Ascending aorta (tissue), 2 donors: ENCODE data around the gene CNPY2. TPM values are rescaled to one million over a fixed set of nuclear protein-coding genes. Genes with fewer than 3 reads are reported as not detected.
"Not testable (repeated sequence)": the region's sequence is repeated elsewhere in the genome, so short reads cannot be mapped to it uniquely, and the experiment has no call there.

Source experiments
- DNase-seq, 2 donors: peaks; one replicate each; pipeline ENCODE4 v3.0.0-alpha.2; 2019; ENCODE audit warnings: low spot score in 2 of 2
- H3K27ac ChIP-seq, 2 donors: fragments of 200-600 bp; sonication (generic); one replicate each; pipeline ENCODE4 v1.5.1; 2016 to 2017; ENCODE audit warnings: mild to moderate bottlenecking in 1 of 2
- H3K27me3 ChIP-seq: fragments of 200-600 bp; sonication (generic); one replicate; pipeline ENCODE4 v1.5.1; 2017
- H3K36me3 ChIP-seq, 2 donors: fragments of 200-600 bp; sonication (generic); one replicate each; pipeline ENCODE4 v1.5.1; 2016
- H3K4me1 ChIP-seq, 2 donors: fragments of 200-600 bp; sonication (generic); one replicate each; pipeline ENCODE4 v1.5.1; 2016 to 2017; ENCODE audit warnings: mild to moderate bottlenecking in 1 of 2
- H3K4me3 ChIP-seq, 2 donors: fragments of 200-600 bp; sonication (generic); one replicate each; pipeline ENCODE4 v1.5.1; 2016 to 2017; ENCODE audit warnings: mild to moderate bottlenecking in 1 of 2
- H3K9me3 ChIP-seq, 2 donors: fragments of 200-600 bp; sonication (generic); one replicate each; pipeline ENCODE4 v1.5.1; 2016
- CTCF ChIP-seq, 3 experiments: fragments of 200-600 bp in 2 of 3; fragments of 450-650 bp in 1 of 3; sonication (generic) in 2 of 3; IDR thresholded peaks; one replicate each; pipeline ENCODE4 v1.5.1; 2016 to 2019; ENCODE audit warnings: antibody characterized with exemption in 3 of 3, mild to moderate bottlenecking in 1 of 3, moderate library complexity in 1 of 3
- intact Hi-C: fragments of 100-400 bp; cut with DNase I; formaldehyde crosslinking; loops from one replicate; pipeline ENCODE4 v1.15.1; 2023
- total RNA-seq: library from RNA; depleted of rRNA; stranded (reverse); fragments of >200 nt; gene quantifications from one replicate; pipeline ENCODE4 v1.1.0, GENCODE V29; 2016

CNPY2 gene
- total RNA-seq, 1 donor from 2014 or later, result 34.6 TPM

GRCh38 chr12:56282579-56282978, 33.2 kb downstream of the CNPY2 start:
- TF ChIP-seq CTCF (IDR thresholded peaks at IDR 0.05), result no peak
- no peaks in the 10 kb centered on the region for H3K27me3 ChIP-seq
- H3K27ac ChIP-seq, result no peak overlapping the region
- intact Hi-C loops, result no loop called here
- DNase-seq, result no peak
- H3K36me3 ChIP-seq, result peaks cover 69 to 92% of the 10 kb centered on the region in 2 donors
- H3K4me3 ChIP-seq, result no peak overlapping the region
- H3K4me1 ChIP-seq, result no peaks in the 10 kb centered on the region
- no peaks in the 10 kb centered on the region for H3K9me3 ChIP-seq

DNA sequence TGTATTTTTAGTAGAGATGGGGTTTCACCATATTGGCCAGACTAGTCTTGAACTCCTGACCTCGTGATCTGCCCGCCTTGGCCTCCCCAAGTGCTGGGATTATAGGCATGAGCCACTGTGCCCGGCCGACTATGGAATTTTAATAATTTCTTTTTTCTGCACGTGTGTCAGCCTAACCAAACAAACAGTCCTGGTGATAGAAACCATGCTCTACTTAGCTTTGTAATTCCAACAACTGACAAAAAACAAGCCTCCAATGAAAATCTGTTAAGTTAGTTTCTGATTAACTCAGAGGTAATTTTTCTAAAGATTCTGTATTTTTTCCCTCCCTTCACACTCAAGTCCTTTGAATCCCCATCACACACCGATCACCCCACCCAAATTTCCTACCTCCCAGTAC, 33.8 kb downstream of the CNPY2 start:
- TF ChIP-seq CTCF (IDR thresholded peaks at IDR 0.05), result no peak
- intact Hi-C loops, result no loop called here
- DNase-seq, result no peak
- Histone ChIP-seq H3K4me3 (no peak overlapping the region), H3K9me3 (no peaks in the 10 kb centered on the region), H3K27ac (no peak overlapping the region), H3K4me1 (no peaks in the 10 kb centered on the region), H3K27me3 (no peaks in the 10 kb centered on the region), H3K36me3 (peaks cover 70 to 94% of the 10 kb centered on the region in 2 donors)

- H3K9me3 ChIP-seq, result no peaks in the 10 kb centered on the region
- peaks cover 79 to 96% of the 10 kb centered on the region in 2 donors for H3K36me3 ChIP-seq
- no peak overlapping the region for H3K4me3 ChIP-seq
- DNase-seq, result no peak
- no peaks in the 10 kb centered on the region for H3K27me3 ChIP-seq
- intact Hi-C loops, result no loop called here
- H3K27ac ChIP-seq, result no peak overlapping the region
- no peaks in the 10 kb centered on the region for H3K4me1 ChIP-seq
- no peak for TF ChIP-seq CTCF (IDR thresholded peaks at IDR 0.05)
Observed at GRCh38 chr12:56280849-56281248, 34.9 kb downstream of the CNPY2 start.

GRCh38 chr12:56278905-56279304, 36.9 kb downstream of the CNPY2 start:
- intact Hi-C loops, result no loop called here
- DNase-seq, result no peak
- Histone ChIP-seq H3K36me3 (peaks cover 87 to 98% of the 10 kb centered on the region in 2 donors), H3K4me3 (no peak overlapping the region), H3K4me1 (no peaks in the 10 kb centered on the region), H3K27me3 (no peaks in the 10 kb centered on the region), H3K9me3 (no peaks in the 10 kb centered on the region), H3K27ac (no peak overlapping the region)
- TF ChIP-seq CTCF (IDR thresholded peaks at IDR 0.05), result no peak

GRCh38 chr12:56274299-56274698, 41.5 kb downstream of the CNPY2 start:
- no peak overlapping the region for H3K27ac ChIP-seq
- peaks cover 80 to 81% of the 10 kb centered on the region in 2 donors for H3K36me3 ChIP-seq
- intact Hi-C loops, result no loop called here
- no peak for DNase-seq
- H3K27me3 ChIP-seq, result no peaks in the 10 kb centered on the region
- H3K4me1 ChIP-seq, result no peaks in the 10 kb centered on the region
- no peak for TF ChIP-seq CTCF (IDR thresholded peaks at IDR 0.05)
- H3K4me3 ChIP-seq, result no peak overlapping the region
- H3K9me3 ChIP-seq, result no peaks in the 10 kb centered on the region

- not testable (repeated sequence) for H3K27me3 ChIP-seq
- peaks cover 62% of the 10 kb centered on the region in 2 donors for H3K36me3 ChIP-seq
Observed at GRCh38 chr12:56272468-56272867, 43.3 kb downstream of the CNPY2 start.

More at GRCh38 chr12:56272468-56272867, 43.3 kb downstream of the CNPY2 start:
- H3K4me3 ChIP-seq, H3K9me3 ChIP-seq, intact Hi-C loops, H3K4me1 ChIP-seq, H3K27ac ChIP-seq, DNase-seq: not testable (repeated sequence)
